Osteocyte (in vitro differentiated cells): ENCODE data around the gene THSD4. TPM values are rescaled to one million over a fixed set of nuclear protein-coding genes. Genes with fewer than 3 reads are reported as not detected.

Experiments used
- DNase-seq: peaks from one replicate; pipeline ENCODE4 v3.0.0; 2021; ENCODE audit warnings: mixed read lengths; ENCODE audit not compliant: unreplicated experiment; ENCODE audit errors: extremely low spot score
- H3K27ac Mint-ChIP-seq: one replicate; pipeline ENCODE4 v1.8.0; 2021; ENCODE audit warnings: mild to moderate bottlenecking, mixed read lengths; ENCODE audit not compliant: unreplicated experiment
- H3K27me3 Mint-ChIP-seq: one replicate; pipeline ENCODE4 v1.8.0; 2021; ENCODE audit warnings: mixed read lengths; ENCODE audit not compliant: unreplicated experiment
- H3K36me3 Mint-ChIP-seq: one replicate; pipeline ENCODE4 v1.8.0; 2021; ENCODE audit warnings: mixed read lengths; ENCODE audit not compliant: unreplicated experiment
- H3K4me1 Mint-ChIP-seq: one replicate; pipeline ENCODE4 v1.8.0; 2021; ENCODE audit warnings: mixed read lengths; ENCODE audit not compliant: unreplicated experiment
- H3K4me3 Mint-ChIP-seq: one replicate; pipeline ENCODE4 v1.8.0; 2021; ENCODE audit warnings: mild to moderate bottlenecking, moderate library complexity, mixed read lengths; ENCODE audit not compliant: unreplicated experiment
- H3K9me3 Mint-ChIP-seq: one replicate; pipeline ENCODE4 v1.8.0; 2021; ENCODE audit warnings: mixed read lengths; ENCODE audit not compliant: unreplicated experiment
- total RNA-seq: library from RNA; stranded (reverse); gene quantifications from 2 replicates; pipeline ENCODE4 v1.2.1, GENCODE V29; 2021
- TF ChIP-seq, protein P1 (sequence below): fragments of 200-600 bp; sonication (generic); IDR thresholded peaks from 2 replicates; pipeline ENCODE4 v1.5.0; 2021; ENCODE audit warnings: antibody characterized with exemption, mild to moderate bottlenecking, moderate library complexity

The THSD4 gene
- total RNA-seq, 1 donor from 2014 or later = 5.7 TPM

GRCh38 chr15:71352765-71353164 is 237.5 kb downstream of the THSD4 start:
- TF ChIP-seq, protein P1, sequence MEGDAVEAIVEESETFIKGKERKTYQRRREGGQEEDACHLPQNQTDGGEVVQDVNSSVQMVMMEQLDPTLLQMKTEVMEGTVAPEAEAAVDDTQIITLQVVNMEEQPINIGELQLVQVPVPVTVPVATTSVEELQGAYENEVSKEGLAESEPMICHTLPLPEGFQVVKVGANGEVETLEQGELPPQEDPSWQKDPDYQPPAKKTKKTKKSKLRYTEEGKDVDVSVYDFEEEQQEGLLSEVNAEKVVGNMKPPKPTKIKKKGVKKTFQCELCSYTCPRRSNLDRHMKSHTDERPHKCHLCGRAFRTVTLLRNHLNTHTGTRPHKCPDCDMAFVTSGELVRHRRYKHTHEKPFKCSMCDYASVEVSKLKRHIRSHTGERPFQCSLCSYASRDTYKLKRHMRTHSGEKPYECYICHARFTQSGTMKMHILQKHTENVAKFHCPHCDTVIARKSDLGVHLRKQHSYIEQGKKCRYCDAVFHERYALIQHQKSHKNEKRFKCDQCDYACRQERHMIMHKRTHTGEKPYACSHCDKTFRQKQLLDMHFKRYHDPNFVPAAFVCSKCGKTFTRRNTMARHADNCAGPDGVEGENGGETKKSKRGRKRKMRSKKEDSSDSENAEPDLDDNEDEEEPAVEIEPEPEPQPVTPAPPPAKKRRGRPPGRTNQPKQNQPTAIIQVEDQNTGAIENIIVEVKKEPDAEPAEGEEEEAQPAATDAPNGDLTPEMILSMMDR = no peak
- DNase-seq = no peak
- H3K36me3 Mint-ChIP-seq = no peaks in the 10 kb centered on the region
- H3K9me3 Mint-ChIP-seq = no peaks in the 10 kb centered on the region
- no peak overlapping the region for H3K4me3 Mint-ChIP-seq
- H3K4me1 Mint-ChIP-seq = peaks cover 2% of the 10 kb centered on the region
- no peak overlapping the region for H3K27ac Mint-ChIP-seq
- H3K27me3 Mint-ChIP-seq = no peaks in the 10 kb centered on the region

- no peaks in the 10 kb centered on the region for H3K9me3 Mint-ChIP-seq
- H3K36me3 Mint-ChIP-seq = no peaks in the 10 kb centered on the region
- H3K27ac Mint-ChIP-seq = no peak overlapping the region
- peaks cover 2% of the 10 kb centered on the region for H3K4me1 Mint-ChIP-seq
- no peak overlapping the region for H3K4me3 Mint-ChIP-seq
- H3K27me3 Mint-ChIP-seq = no peaks in the 10 kb centered on the region
- TF ChIP-seq, protein P1 = no peak
- no peak for DNase-seq
Measured at GRCh38 chr15:71353171-71353570, 237.9 kb downstream of the THSD4 start.

- Mint-ChIP-seq H3K36me3 (no peaks in the 10 kb centered on the region), H3K4me1 (peaks cover 2% of the 10 kb centered on the region), H3K4me3 (no peak overlapping the region), H3K27ac (no peak overlapping the region), H3K27me3 (no peaks in the 10 kb centered on the region), H3K9me3 (no peaks in the 10 kb centered on the region)
- TF ChIP-seq, protein P1 = no peak
- DNase-seq = no peak
Measured at GRCh38 chr15:71355268-71355667, 240.0 kb downstream of the THSD4 start.

- no peaks in the 10 kb centered on the region for H3K9me3 Mint-ChIP-seq
- no peaks in the 10 kb centered on the region for H3K36me3 Mint-ChIP-seq
- H3K4me1 Mint-ChIP-seq = peaks cover 2% of the 10 kb centered on the region
- no peak overlapping the region for H3K4me3 Mint-ChIP-seq
- no peaks in the 10 kb centered on the region for H3K27me3 Mint-ChIP-seq
- TF ChIP-seq, protein P1 = no peak
- H3K27ac Mint-ChIP-seq = no peak overlapping the region
- no peak for DNase-seq
Measured at GRCh38 chr15:71357321-71357732, 242.1 kb downstream of the THSD4 start.

GRCh38 chr15:71357967-71358366 is 242.7 kb downstream of the THSD4 start:
- Mint-ChIP-seq H3K4me1 (peaks cover 2% of the 10 kb centered on the region), H3K36me3 (no peaks in the 10 kb centered on the region), H3K27me3 (no peaks in the 10 kb centered on the region), H3K27ac (no peak overlapping the region), H3K9me3 (no peaks in the 10 kb centered on the region), H3K4me3 (no peak overlapping the region)
- no peak for DNase-seq
- TF ChIP-seq, protein P1 = no peak
